ENCODE results near the gene RIN3. TPM values are rescaled to one million over a fixed set of nuclear protein-coding genes. Genes with fewer than 3 reads are reported as not detected.
"Not testable (repeated sequence)": the region's sequence is repeated elsewhere in the genome, so short reads cannot be mapped to it uniquely, and the experiment has no call there.

Gene RIN3
- total RNA-seq, 1 experiment from 2014 or later, result not detected

DNA sequence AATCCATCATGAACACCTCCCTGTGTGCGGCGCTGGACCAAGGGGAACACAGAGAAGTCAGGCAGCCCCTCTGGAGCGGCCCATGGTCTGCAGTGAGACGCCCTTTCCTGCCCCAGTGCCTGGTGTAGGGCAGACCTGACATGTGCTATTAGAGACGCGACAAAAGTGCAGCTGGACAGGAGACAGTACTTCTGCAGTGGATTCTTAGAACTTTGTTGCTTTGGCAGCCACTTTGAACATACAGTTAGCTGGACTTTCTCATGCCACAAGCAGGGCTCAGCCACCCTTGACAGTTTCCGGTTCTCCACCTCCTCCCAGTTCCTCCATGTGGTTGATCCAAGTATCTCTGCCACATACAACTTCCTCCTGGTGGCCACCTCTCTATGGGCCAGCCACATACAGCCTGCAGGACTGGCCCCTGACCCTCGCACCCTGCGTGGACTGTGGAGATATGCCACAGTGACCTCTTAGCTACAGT, 188.9 kb downstream of the RIN3 start:
- Histone ChIP-seq H3K9me3 (replicated peaks) (no peaks in the 10 kb centered on the region), H3K27ac (no peak overlapping the region), H3K4me1 (no peaks in the 10 kb centered on the region), H3K4me3 (no peak overlapping the region), H3K36me3 (no peaks in the 10 kb centered on the region), H3K27me3 (no peaks in the 10 kb centered on the region)
- no peak for DNase-seq

DNA sequence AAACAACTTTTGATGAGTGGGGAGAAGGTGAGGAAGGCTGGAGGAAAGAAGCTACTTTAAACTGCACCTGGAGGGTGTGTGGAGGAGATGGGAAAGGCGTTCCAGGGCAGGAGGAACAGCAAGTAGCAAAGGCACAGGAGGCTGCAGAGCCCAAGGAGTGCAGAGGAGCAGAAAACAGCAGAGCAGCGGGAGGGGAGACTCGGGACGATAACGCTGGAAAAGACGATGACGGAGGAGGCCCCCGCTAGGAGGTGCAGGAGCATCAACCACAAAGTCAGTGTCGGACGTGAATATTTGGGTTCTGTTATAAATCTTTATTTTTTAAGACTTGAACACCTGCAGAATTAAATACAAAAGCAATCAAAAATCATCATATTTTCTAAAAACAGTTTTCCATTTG, 189.9 kb downstream of the RIN3 start:
- no peak for DNase-seq
- Histone ChIP-seq H3K4me3 (no peak overlapping the region), H3K27me3 (no peaks in the 10 kb centered on the region), H3K4me1 (no peaks in the 10 kb centered on the region), H3K9me3 (replicated peaks) (no peaks in the 10 kb centered on the region), H3K36me3 (no peaks in the 10 kb centered on the region), H3K27ac (no peak overlapping the region)

DNA sequence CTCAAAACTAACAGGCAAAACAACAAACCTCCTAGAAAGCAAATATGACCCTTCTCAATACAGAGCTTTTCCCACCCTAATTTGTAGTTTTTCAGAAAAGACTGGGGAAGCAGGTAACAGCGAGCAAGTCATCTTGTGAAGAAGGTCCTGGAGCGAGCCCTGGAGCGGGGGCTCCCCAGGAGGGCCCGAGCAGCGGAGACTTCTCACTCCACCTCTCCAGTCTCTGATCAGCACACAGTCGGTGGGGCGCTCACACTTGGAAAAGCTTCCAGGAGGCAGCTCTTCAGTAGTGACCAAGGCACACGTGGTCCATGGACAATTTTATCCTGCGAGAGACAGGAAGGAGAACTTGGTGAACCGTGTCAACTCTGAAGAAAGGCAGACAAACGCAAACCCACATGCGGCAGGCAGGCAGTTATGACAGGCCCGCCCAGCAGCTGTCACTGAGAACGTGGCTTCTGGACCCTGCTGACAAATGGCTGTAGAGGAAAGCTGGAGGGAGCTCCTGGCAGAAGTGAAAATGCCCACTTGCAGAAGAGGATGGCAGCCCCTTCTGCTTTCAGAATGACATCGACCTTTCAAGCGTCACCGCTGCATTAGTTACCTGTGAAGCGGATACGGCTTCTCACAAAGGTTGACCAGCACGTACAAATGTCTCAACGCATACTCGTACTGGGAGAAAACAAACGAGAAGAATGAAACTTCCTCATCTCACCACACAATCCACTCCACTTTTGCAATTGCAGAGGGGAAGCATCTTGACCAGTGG, 190.6 kb downstream of the RIN3 start:
- Histone ChIP-seq H3K4me3 (no peak overlapping the region), H3K36me3 (no peaks in the 10 kb centered on the region), H3K27ac (no peak overlapping the region), H3K9me3 (replicated peaks) (no peaks in the 10 kb centered on the region), H3K4me1 (peaks cover 1% of the 10 kb centered on the region; the same call in 1 of the 2 replicates), H3K27me3 (no peaks in the 10 kb centered on the region)
- no peak for DNase-seq

DNA sequence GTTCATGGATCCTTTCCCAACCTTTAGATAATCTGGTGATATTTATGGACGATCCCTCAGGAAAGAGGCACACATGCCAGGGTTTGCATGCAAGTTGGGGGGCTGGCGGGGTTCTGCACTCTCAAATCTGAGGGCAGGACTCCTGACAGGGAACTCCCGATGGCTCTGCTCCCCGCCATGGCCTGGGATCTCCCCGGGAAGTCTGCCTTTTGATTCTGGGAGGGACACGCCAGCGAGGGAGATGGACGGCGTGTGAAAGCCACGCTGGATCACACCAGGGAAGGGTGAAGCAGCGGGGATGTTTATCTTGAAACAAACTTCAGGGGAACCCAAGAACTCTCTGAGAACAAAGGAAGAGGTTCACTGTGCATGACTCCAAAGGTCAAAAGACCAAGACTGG, 191.2 kb downstream of the RIN3 start:
- Histone ChIP-seq H3K27me3 (no peaks in the 10 kb centered on the region), H3K27ac (no peak overlapping the region), H3K4me3 (no peak overlapping the region), H3K36me3 (no peaks in the 10 kb centered on the region), H3K9me3 (replicated peaks) (no peaks in the 10 kb centered on the region), H3K4me1 (peaks cover 5% of the 10 kb centered on the region; the same call in 1 of the 2 replicates)
- DNase-seq, result no peak

DNA sequence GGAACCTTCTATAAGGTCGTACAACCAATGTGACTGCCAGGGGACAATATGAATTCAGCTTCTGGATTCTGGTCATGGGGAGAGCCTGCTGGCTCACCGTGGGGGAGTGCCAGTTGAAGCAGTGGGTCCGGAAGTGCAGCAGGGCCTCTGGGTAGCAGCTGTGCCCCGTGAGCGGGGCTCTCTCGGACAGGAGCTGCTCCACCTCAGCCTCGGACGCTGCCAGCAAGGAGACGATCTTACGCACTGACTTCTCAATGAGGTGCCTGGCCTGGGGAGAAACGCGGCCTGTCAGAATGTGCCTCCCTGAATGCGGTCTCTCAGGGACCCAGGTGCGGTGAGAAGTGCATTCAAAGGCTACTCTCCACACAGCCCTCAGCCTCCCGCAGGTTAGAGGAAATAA, 192.8 kb downstream of the RIN3 start:
- no peak for DNase-seq

DNA sequence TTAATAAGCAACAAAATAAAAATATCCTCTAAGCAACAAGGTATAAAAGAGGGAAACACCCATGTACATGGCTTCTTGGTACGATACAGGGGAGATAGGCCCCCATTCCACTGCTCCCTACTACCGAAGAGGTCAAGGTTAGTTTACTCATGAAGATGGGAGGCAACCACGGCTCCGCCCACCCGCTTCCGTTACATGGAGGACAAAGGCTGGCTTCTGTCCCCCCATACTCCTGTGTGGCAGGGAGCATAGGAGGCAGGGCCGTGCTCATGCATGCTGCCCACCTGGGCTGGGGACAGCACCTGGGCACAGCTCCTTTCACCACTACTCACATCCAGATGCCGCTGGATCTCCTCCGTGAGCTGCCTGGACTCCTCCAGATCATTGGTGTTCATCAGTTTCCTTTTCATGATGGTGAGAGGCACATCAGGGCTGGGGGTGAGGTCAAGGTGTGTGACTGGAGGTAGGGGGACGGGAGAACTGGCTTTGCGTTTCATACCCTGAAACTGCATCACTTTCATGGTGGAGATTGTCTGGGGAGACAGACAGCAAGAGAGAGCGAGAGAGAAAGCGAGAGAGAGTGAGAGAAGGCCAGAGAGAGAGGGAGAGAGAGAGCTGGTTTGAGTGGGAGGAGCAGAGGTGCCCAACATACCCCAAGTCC, 195.9 kb downstream of the RIN3 start:
- Histone ChIP-seq H3K27ac (no peak overlapping the region), H3K4me1 (peaks cover 5% of the 10 kb centered on the region; the same call in 1 of the 2 replicates), H3K27me3 (no peaks in the 10 kb centered on the region), H3K4me3 (no peak overlapping the region), H3K36me3 (no peaks in the 10 kb centered on the region), H3K9me3 (replicated peaks) (no peaks in the 10 kb centered on the region)
- DNase-seq, result no peak

More for the DNA sequence above, 192.8 kb downstream of the RIN3 start:
- H3K4me1 ChIP-seq, result peaks cover 5% of the 10 kb centered on the region; the same call in 1 of the 2 replicates
- H3K9me3 ChIP-seq (replicated peaks), result no peaks in the 10 kb centered on the region
- H3K27me3 ChIP-seq, result no peaks in the 10 kb centered on the region
- no peak overlapping the region for H3K27ac ChIP-seq
- no peaks in the 10 kb centered on the region for H3K36me3 ChIP-seq
- H3K4me3 ChIP-seq, result no peak overlapping the region

DNA sequence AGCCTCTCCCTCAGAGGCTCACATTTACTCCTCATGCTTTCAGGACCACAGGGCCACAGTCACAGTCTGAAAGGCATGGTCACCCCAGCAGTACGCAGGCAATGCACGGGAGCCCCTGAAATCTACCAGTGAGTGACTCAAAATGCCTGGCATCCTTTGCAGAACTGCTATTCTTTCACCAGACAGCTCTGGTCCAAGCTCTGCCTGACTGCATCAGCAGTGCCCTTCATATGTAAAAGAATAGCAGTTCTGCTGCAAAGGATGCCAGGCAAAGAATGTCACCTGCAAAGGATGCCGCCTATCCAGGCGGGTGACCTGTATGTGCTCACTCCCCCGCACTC, 196.4 kb downstream of the RIN3 start:
- no peaks in the 10 kb centered on the region for H3K36me3 ChIP-seq
- H3K9me3 ChIP-seq (replicated peaks), result no peaks in the 10 kb centered on the region
- H3K4me1 ChIP-seq, result peaks cover 5% of the 10 kb centered on the region; the same call in 1 of the 2 replicates
- no peak for DNase-seq
- H3K27ac ChIP-seq, result no peak overlapping the region
- H3K27me3 ChIP-seq, result no peaks in the 10 kb centered on the region
- H3K4me3 ChIP-seq, result no peak overlapping the region

DNA sequence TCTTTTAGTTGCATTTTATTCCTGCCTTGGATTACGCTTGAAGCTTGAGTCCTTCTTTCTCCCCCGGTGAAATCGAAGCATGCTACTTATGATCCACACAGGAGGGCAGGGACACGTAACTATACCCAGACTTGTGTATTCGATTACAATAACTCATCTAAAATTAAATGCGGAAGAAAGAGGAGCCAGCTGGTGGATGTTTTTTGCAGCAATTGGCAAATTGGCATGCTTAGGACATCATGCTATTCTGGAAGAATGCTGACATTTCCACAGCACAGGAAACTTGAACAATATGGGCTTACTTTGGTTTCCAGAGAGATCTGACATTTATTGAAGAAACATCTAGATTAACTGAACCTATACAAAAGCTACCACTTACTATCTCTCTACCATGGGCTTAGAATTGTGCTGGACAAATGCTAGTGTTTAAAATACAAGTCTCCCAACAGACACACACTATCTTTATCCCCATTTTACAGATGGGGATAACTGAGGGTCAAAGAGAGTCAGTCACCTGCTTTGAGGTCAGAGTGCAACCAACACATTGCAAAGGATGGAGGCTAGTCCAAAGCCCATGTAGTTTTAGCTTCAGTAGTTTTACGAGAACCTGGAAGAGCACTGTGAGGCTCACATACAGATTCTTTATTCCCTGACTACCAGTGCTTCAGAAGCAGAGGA, 198.5 kb downstream of the RIN3 start:
- DNase-seq, result no peak
- Histone ChIP-seq H3K4me3 (no peak overlapping the region), H3K9me3 (replicated peaks) (no peaks in the 10 kb centered on the region), H3K27ac (no peak overlapping the region), H3K4me1 (peaks cover 5% of the 10 kb centered on the region; the same call in 1 of the 2 replicates), H3K27me3 (no peaks in the 10 kb centered on the region), H3K36me3 (no peaks in the 10 kb centered on the region)

DNA sequence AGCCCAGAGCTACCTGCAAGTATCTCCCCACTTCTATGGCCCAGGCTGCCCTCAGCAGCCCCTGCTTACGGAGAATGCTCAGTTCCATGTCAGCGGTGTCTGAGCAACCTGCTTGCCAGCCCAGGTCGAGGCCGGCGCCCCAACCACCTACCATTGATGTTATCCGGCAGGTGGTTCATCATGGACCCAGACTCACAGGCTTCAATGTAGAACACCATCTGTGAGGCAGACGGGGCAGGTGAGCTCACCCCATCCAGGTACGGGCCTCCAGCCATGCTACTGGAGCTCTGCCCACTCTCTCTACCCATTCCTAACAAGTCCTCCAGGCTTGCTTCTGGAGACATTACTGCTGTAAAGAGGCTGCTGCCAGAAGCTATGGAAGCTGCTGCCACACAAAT, 199.1 kb downstream of the RIN3 start:
- no peak overlapping the region for H3K27ac ChIP-seq
- no peaks in the 10 kb centered on the region for H3K27me3 ChIP-seq
- no peaks in the 10 kb centered on the region for H3K36me3 ChIP-seq
- no peak overlapping the region for H3K4me3 ChIP-seq
- H3K9me3 ChIP-seq (replicated peaks), result no peaks in the 10 kb centered on the region
- H3K4me1 ChIP-seq, result peaks cover 5% of the 10 kb centered on the region; the same call in 1 of the 2 replicates
- no peak for DNase-seq

DNA sequence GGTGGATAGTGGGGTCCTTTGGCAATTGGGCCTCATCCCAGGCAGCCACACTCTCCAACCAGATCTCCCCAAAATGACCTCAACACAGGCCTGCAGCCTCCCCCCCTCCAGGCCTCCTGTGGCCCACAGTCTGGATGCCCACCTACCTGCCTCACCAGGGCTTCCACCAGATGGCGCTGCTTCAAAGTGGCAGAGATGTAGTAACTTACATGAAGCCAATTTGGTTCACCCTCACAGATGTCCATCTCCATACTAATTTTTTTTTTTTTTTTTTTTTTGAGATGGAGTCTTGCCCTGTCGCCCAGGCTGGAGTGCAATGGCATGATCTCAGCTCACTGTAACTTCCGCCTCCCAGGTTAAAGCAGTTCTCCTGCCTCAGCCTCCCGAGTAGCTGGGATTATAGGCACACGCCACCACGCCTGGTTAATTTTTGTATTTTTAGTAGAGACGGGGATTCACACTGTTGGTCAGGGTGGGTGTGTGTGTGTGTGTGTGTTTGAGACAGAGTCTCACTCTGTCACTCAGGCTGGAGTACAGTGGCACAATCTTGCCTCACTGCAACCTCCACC, 201.2 kb downstream of the RIN3 start:
- H3K27ac ChIP-seq, H3K27me3 ChIP-seq: not testable (repeated sequence)
- DNase-seq, result peak; percentile 76 to 83

DNA sequence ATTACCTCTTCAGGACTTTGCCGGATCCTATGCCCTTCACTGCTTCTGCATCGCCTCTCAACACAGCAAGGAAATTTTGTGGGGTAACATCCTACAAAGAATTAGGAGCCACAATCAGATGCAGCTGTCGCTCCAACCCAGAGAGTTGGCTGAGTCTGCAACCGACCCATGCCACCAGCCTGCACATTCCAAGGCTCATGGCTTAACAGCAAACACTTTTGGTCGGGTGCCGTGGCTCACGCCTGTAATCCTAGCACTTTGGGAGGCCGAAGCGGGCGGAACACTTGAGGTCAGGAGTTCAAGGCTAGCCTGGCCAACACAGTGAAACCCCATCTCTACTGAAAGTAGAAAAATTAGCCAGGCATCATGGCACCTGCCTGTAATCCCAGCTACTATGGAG, 202.6 kb downstream of the RIN3 start:
- DNase-seq, result peak; percentile 26 to 30
- H3K27me3 ChIP-seq, result no peaks in the 10 kb centered on the region
- no peaks in the 10 kb centered on the region for H3K9me3 ChIP-seq (replicated peaks)
- no peaks in the 10 kb centered on the region for H3K36me3 ChIP-seq
- no peak overlapping the region for H3K27ac ChIP-seq
- H3K4me3 ChIP-seq, result no peak overlapping the region
- no peaks in the 10 kb centered on the region for H3K4me1 ChIP-seq

More for the DNA sequence above, 201.2 kb downstream of the RIN3 start:
- not testable (repeated sequence) for H3K36me3 ChIP-seq; H3K9me3 ChIP-seq (replicated peaks); H3K4me1 ChIP-seq; H3K4me3 ChIP-seq

DNA sequence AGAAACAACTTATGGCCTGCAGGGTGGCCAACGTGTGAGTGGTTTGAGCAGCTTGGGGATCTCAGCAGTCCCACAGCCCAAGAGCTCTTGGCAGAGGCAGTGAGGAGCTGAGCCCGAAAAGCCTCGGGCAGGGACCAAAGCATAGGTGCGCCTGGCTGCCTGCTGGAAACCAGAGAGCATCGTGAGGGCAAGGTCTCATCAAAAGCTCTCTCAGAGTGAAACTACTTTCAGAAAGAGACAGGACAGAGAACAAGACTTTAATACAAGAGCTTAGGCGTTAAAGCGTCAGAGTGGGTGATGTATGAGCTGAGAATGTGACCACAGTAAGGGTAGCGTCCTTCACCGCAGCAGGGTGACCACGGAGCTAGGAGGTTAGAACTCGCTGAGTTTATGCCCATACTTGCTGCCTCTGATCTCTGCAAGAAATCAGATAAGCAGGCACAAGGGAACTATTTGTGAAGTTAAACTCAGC, 204.0 kb downstream of the RIN3 start:
- Histone ChIP-seq H3K9me3 (replicated peaks) (no peaks in the 10 kb centered on the region), H3K4me3 (no peak overlapping the region), H3K27me3 (no peaks in the 10 kb centered on the region), H3K27ac (no peak overlapping the region), H3K4me1 (no peaks in the 10 kb centered on the region), H3K36me3 (no peaks in the 10 kb centered on the region)
- DNase-seq, result no peak

DNA sequence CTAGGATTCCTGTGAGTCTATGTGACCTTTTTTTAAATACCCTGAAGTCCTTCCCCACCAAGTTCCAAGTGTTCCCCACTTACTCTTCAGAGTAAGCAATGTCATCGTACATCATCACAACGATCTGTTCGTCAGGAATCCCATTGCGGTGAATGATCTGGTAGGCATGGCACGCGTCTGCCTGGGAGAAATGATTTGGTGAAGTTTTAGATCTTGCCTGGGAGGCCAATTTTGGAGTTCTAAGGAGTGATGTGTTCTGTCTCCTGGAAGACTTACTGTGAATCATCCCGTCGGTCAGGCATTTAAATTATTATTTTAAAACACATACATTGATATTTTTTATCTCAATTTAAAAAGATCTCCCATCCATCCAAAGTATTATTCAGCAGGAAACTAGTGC, 205.1 kb downstream of the RIN3 start:
- DNase-seq, result no peak
- no peak overlapping the region for H3K4me3 ChIP-seq
- no peaks in the 10 kb centered on the region for H3K36me3 ChIP-seq
- no peaks in the 10 kb centered on the region for H3K27me3 ChIP-seq
- no peaks in the 10 kb centered on the region for H3K9me3 ChIP-seq (replicated peaks)
- H3K27ac ChIP-seq, result no peak overlapping the region
- H3K4me1 ChIP-seq, result no peaks in the 10 kb centered on the region

DNA sequence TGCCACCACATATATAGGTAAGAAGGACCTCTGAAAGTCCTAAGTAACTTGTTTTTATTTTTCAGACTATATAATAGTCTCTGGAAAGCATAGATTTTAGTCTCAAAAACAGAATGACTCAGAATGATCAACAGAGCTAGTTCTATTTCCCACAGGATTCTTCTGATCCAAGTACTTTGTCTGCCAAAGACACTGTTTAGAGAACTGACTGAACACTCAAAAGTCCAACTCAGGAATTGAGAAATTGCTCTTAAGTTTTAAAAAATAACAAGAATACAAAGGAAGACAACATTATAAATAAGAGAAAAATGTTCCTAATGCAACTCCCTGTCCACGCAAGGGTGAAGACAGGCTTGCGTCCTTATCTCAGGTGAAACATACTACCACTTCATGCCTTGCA, 205.8 kb downstream of the RIN3 start:
- Histone ChIP-seq H3K27me3 (no peaks in the 10 kb centered on the region), H3K27ac (no peak overlapping the region), H3K9me3 (replicated peaks) (no peaks in the 10 kb centered on the region), H3K36me3 (no peaks in the 10 kb centered on the region), H3K4me1 (no peaks in the 10 kb centered on the region), H3K4me3 (no peak overlapping the region)
- no peak for DNase-seq

DNA sequence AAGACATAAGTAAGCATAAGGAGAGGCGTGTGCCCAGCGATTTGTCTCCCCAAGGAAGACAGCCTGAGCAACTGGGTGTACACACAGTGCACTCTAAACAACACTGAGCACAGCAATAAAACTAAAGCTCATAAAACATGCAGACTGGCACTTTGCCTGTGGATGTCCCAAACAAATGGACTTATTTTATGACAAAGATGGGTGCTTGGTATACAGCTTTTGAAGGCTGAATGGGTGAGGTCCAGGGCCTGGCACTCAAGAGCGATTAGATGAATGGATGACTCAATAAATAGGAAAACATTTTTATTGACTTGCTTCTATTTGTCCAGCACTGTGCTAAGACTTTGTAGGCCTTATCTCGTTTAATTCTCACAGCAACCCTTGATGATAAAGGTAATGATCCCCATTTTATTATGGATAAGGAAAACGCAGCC, 206.3 kb downstream of the RIN3 start:
- Histone ChIP-seq H3K27ac (no peak overlapping the region), H3K36me3 (no peaks in the 10 kb centered on the region), H3K9me3 (replicated peaks) (no peaks in the 10 kb centered on the region), H3K4me1 (no peaks in the 10 kb centered on the region), H3K4me3 (no peak overlapping the region), H3K27me3 (no peaks in the 10 kb centered on the region)
- no peak for DNase-seq
